Lower leg skin (tissue), 4 donors: ENCODE measurements around the gene ZNF710. TPM values are rescaled to one million over a fixed set of nuclear protein-coding genes. Genes with fewer than 3 reads are reported as not detected.

ENCODE experiments used
- DNase-seq, 2 donors: peaks; one replicate each; pipeline ENCODE4 v3.0.0-alpha.2; 2019; ENCODE audit warnings: low spot score in 2 of 2
- H3K4me3 ChIP-seq: fragments of 200-600 bp; sonication (generic); 2 replicates; pipeline ENCODE4 v1.5.1; 2017; ENCODE audit warnings: mild to moderate bottlenecking, low read depth; ENCODE audit not compliant: poor library complexity, severe bottlenecking
- CTCF ChIP-seq, 3 donors: fragments of 450-650 bp; IDR thresholded peaks; one replicate each; pipeline ENCODE4 v1.5.1; 2016; ENCODE audit warnings: antibody characterized with exemption in 3 of 3, mild to moderate bottlenecking in 3 of 3, moderate library complexity in 2 of 3
- POLR2A ChIP-seq, 2 donors: fragments of 450-650 bp; IDR thresholded peaks; one replicate each; pipeline ENCODE4 v1.6.1; 2016 to 2017; ENCODE audit warnings: antibody characterized with exemption in 2 of 2, mild to moderate bottlenecking in 1 of 2, moderate library complexity in 1 of 2
- WGBS, 2 donors: methylation state at CpG; one replicate each; pipeline ENCODE4 v1.1.5; 2018; 5-methylcytosine and 5-hydroxymethylcytosine counted together
- intact Hi-C: fragments of 100-400 bp; cut with DNase I; formaldehyde crosslinking; loops from one replicate; pipeline ENCODE4 v1.15.0; 2023; ENCODE audit warnings: low total_unique reads
- total RNA-seq, 4 donors: library from RNA; depleted of rRNA; stranded (reverse); fragments of >200 nt; gene quantifications; one replicate each; pipeline ENCODE4 v1.1.0, GENCODE V29; 2016

The ZNF710 gene
- total RNA-seq, 4 donors from 2014 or later: 27.2 to 34.3 (median 32.4) TPM

- H3K4me3 ChIP-seq: no peak overlapping the region
- intact Hi-C loops: no loop called here
- 90% methylated on average over 3 of the region's 3 CpGs for WGBS, 2 donors
These were observed 16.0 kb upstream of the ZNF710 start for GRCh38 chr15:89985111-89985510.

GRCh38 chr15:89991312-89991711 is 9.8 kb upstream of the ZNF710 start:
- H3K4me3 ChIP-seq: no peak overlapping the region
- TF ChIP-seq POLR2A (IDR thresholded peaks at IDR 0.05) (no peak), CTCF (IDR thresholded peaks at IDR 0.05) (no peak)
- intact Hi-C loops: no loop called here
- 72 to 78% methylated on average over 4 of the region's 4 CpGs for WGBS, 2 donors
- DNase-seq: no peak

More at GRCh38 chr15:89985111-89985510, 16.0 kb upstream of the ZNF710 start:
- TF ChIP-seq POLR2A (IDR thresholded peaks at IDR 0.05) (no peak), CTCF (IDR thresholded peaks at IDR 0.05) (no peak)
- no peak for DNase-seq

GRCh38 chr15:89993349-89993748 is 7.8 kb upstream of the ZNF710 start:
- 59 to 79% methylated on average over 1 of the region's 1 CpG for WGBS, 2 donors
- no peak for DNase-seq
- no peak overlapping the region for H3K4me3 ChIP-seq
- TF ChIP-seq POLR2A (IDR thresholded peaks at IDR 0.05): no peak
- TF ChIP-seq CTCF (IDR thresholded peaks at IDR 0.05): no peak
- intact Hi-C loops: no loop called here

- intact Hi-C loops: no loop called here
- TF ChIP-seq CTCF (IDR thresholded peaks at IDR 0.05): no peak
- 80 to 85% methylated on average over 4 of the region's 4 CpGs for WGBS, 2 donors
- H3K4me3 ChIP-seq: no peak overlapping the region
- DNase-seq: no peak
These were observed 4.0 kb upstream of the ZNF710 start for GRCh38 chr15:89997079-89997478.

- no peak for DNase-seq
- intact Hi-C loops: no loop called here
- 60% methylated on average over 5 of the region's 5 CpGs for whole genome bisulfite sequencing, 2 donors
- H3K4me3 ChIP-seq: no peak overlapping the region
- TF ChIP-seq POLR2A (IDR thresholded peaks at IDR 0.05): no peak
- no peak for TF ChIP-seq CTCF (IDR thresholded peaks at IDR 0.05)
These were observed 2.9 kb upstream of the ZNF710 start for GRCh38 chr15:89998141-89998661.
